HL-60/S4 treated with phorbol 12-myristate 13-acetate at 8.2 ng/mL for 4 days and 3 days (cell line): Measurements from ENCODE around the gene HTRA1.

Experiments used
- in situ Hi-C: fragments of 300-500 bp; cut with MboI; formaldehyde crosslinking; loops from 2 replicates; pipeline ENCODE4 v1.15.0; 2022; ENCODE audit warnings: low sequenced_read_pairs

HTRA1 gene

GRCh38 chr10:122454603-122455080, 6.7 kb upstream of the HTRA1 start, which contains the start of gene ARMS2:
Gene ARMS2 (plus strand): TSS chr10:122454653. CDS start chr10:122454728, 75 bp downstream.
- in situ Hi-C loops, result no loop called here

DNA sequence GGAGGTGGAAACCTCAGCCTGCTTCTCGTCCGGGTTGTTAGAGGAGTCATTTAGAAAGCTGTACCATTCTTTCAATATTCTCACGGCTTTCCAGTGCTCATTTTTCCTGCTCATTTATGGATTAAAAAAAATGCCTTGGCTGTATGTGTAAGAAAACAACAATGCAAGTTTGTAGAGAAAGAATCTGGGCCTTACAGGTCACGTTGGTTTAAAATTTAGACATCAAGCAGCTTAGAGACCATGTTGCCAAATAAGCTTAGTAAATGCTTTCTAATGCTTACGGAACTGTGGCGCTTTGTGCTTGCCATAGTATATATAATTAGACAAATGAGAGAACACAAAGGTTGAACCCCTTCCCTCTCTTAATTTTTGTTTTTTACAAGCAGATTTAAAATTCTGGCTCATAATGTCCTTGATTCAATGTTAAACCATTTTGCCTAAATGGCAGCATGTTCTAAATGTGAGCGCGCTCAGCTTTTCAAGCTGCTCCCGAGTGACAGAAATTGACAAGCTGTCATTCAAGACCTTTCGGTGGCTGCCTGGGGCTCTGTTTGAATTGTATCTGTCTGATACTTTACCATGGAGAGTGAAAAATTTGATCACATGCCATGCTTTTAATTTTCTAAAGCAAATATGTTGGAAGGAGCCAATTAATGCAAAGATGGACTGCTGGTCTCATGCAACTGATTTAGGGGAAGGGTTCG, 5.8 kb upstream of the HTRA1 start:
- in situ Hi-C loops, result no loop called here

DNA sequence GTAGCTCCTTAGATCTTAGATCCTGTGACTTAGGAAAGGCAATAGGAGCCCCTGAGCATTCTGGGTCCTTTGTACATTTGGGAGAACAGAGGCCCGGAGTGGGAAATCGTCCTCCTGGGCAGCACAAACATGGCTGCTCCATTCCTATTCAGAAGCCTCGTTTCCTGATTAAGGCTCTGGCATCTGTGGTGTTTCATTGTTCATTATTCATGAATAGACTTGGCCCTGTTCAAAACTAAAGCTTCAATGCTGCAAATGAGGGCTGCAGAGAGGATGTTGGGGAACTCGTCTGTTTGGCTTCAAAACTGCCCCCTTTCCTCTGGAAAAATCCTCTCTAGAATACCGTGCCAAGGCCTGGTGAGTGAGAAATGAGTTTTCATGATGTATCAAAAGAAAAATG, 3.4 kb upstream of the HTRA1 start:
- in situ Hi-C loops, result no loop called here

DNA sequence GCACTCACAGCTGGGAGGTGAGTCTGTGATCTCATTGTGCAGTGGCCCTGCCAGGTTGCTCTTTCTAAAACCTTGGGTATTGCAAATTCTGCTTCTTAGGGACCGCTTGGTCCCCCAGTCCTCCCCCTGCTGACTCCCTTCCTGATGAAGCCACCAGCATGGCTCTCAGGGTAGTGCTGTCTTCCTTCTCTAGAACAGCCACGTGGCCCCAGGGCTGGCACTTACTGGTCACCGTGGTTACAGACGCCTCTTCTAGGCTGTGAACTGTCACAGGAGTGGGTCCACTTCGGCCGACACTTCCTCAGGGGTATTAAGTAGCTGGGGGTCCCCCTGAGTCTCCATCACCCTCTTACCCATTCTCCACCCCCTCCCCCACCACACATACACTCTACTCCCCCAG, 2.7 kb upstream of the HTRA1 start:
- in situ Hi-C loops, result no loop called here

DNA sequence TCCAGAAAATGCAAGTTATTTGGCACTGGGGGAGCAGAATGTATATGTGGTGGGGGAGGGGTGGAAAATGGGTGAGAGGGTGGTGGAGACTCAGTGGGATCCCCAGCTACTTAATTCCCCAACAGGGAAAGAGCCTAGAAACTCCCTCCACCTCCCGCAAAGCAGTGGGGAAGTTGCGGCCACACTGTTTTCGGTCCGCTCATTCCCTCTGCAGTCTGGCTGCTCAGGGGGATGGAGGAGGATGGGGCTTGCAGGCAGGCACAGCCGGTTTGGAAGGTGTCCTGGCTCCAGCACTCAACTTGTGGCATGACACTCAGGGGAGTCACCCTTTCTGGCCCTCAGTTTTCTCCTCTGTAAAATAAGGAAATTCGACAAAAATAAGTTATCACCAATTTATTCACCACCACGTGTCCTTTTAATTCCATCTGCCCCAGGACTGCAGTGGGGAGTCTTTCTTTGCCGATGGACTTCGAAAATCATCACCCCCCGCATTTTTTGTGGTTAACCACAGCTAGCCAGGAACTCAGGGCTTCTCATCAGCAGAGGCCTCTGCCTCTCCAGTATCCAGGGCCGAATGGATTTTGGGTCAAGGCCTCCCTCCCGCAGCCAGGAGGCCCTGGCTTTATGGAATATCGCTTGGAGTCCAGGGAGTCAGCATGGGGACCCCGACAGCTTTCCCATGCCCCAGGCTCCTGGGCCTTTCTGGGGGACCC, 1.6 kb upstream of the HTRA1 start:
- in situ Hi-C loops, result no loop called here

DNA sequence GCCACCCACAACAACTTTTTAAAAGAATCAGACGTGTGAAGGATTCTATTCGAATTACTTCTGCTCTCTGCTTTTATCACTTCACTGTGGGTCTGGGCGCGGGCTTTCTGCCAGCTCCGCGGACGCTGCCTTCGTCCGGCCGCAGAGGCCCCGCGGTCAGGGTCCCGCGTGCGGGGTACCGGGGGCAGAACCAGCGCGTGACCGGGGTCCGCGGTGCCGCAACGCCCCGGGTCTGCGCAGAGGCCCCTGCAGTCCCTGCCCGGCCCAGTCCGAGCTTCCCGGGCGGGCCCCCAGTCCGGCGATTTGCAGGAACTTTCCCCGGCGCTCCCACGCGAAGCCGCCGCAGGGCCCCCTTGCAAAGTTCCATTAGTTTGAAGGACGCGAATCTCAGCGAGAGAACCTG, 461 bp upstream of the HTRA1 start:
- in situ Hi-C loops, result no loop called here

DNA sequence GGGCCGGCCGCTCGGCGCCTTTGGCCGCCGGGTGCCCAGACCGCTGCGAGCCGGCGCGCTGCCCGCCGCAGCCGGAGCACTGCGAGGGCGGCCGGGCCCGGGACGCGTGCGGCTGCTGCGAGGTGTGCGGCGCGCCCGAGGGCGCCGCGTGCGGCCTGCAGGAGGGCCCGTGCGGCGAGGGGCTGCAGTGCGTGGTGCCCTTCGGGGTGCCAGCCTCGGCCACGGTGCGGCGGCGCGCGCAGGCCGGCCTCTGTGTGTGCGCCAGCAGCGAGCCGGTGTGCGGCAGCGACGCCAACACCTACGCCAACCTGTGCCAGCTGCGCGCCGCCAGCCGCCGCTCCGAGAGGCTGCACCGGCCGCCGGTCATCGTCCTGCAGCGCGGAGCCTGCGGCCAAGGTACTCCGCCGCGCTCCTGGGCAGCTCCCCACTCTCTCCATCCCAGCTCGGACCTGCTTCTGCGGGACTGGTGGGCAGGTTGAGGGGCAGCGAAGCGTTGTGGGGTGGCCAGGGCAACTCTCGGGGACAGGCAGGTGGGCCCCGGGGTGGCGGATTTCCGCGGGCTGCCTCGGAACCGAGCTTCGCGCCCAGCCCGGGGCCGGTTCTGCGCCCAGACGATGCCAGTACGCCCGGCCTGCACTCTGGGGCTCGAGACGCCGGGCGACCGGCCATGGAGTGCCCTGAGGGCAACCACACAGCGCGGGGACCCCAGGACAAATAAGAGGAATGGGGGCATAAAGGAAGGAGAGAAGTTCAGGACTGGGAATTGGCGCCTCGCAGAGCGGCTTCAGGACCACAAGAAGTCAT, 578 bp downstream of the HTRA1 start:
- in situ Hi-C loops, result no loop called here

GRCh38 chr10:122462533-122463465, 1.4 kb downstream of the HTRA1 start:
- in situ Hi-C loops, result no loop called here

- in situ Hi-C loops, result no loop called here
Observed at GRCh38 chr10:122463466-122464249, 2.3 kb downstream of the HTRA1 start.

DNA sequence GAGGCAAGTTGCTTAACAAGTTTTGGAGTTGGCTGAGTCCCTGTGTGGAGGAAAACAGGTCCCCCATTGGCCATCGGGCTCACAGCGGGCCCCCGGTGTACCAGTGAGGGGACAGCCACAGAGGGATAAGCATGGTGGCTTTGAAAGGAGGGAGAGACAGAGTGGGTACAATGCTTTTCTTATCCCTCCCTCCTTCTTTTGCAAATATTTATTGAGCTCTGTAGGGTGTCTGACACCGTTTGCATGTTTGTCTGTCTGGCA, 2.8 kb downstream of the HTRA1 start:
- in situ Hi-C loops, result no loop called here

GRCh38 chr10:122464586-122464985, 3.2 kb downstream of the HTRA1 start:
- in situ Hi-C loops, result no loop called here

- in situ Hi-C loops, result no loop called here
Observed at GRCh38 chr10:122465401-122466040, 4.2 kb downstream of the HTRA1 start.

DNA sequence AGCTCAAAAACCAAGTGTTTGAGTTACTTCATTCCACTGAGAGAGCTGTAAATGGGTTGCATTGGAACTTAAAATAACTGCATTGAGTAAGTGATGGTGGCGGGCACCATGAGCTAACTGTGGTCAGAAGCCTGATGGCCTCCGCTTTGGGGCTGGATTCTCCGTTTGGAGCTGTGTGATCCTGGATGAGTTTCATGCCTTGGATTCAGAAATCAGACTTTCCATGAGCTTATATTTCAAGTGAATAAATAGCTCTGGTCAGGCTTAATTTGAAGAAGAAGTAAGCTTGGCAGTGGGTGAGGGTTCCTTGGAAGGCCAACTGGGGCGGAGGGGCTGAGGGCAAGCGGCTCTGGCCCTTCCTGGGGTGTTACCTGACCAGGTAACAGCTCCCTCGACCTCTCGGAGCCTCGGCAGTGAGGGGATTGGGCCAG, 5.6 kb downstream of the HTRA1 start:
- in situ Hi-C loops, result no loop called here

GRCh38 chr10:122467701-122468100, 6.3 kb downstream of the HTRA1 start:
- in situ Hi-C loops, result no loop called here

- in situ Hi-C loops, result no loop called here
Observed at GRCh38 chr10:122468307-122468925, 7.1 kb downstream of the HTRA1 start.

DNA sequence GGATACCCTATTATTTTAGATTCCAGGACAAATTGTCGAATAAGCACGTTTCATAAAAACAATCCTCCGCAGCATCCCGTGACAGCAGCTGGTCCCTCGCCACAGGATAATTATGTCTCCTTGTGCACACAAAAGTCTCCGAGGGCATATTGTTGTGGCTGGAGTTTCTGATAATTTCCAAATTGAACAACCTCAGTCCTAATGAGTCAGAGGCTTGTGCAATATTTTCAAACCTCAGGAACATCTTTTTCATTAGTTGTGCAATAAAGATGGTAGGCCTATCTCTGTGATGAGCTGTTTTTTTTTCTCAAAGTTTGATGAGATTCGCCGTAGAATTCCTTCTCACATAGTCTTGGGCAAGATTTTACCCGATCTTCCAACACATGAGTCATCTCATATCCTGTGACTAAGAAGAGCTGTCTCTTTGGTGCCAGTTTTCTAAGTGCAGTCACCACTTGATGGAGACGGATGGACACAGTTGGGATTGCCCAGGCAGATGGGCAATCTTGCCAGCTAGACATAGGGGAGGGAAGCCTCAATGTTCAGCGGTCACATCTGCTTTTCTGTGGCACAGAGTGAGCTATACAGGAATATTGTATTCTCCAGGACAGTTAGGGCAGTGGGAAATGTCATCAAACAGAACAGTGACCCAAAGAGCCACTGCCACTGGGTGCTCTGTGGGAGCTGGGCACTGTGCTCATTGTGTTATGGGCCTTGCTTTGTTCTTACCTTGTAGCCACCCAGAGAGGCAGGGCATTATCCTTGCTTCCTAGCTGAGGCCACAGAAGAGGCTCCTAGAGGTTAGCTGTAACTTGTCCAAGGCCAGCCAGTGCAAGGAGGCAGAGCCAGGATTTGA, 7.8 kb downstream of the HTRA1 start:
- in situ Hi-C loops, result no loop called here

DNA sequence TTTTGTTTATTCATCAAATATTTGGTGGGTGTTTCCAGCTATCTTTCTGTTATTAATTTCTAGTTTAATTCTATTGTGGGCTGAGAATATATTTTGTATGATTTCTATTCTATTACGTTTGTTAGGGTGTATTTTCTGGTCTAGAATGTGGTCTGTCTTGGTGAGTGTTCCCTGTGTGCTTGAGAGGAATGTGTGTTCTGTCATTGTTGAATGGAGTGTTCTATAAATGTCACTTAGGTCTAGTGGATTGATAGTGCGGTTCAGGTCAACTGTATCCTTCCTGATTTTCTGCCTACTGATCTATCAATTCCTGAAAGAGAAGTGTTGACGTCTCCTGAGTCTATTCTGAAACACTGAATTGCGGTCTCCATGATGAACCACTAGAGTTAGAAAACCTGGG, 8.5 kb downstream of the HTRA1 start:
- in situ Hi-C loops, result no loop called here

DNA sequence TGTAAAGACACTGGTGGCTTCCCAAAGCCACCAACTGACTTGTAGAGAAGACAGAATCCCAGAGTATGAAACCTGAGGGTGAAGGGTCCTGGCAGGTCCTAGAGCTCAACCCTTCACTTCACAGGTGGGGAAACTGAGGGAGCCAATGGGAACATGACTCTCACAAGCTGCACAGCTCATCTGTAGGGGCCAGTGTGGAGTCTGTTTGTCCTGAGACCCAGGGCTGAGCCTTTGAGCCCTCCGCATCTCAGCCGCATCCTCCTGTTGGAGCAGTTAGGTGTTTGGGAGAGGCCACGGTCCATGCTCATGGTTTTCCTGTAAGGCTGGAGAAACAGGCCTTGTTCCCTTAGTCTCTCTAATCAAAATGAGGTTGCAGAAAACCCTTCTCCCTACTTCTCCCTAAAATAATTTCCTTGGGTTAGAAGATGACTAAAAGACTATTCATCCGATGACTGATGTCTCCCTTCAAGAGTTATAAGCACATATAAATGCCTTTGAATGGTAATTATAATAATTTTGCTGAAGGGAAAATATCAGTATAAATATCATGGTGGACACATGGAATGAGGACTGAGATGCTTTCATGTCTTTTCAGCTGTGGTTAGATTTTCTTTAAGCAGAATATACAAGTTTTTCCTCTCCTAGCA, 10.3 kb downstream of the HTRA1 start:
- in situ Hi-C loops, result no loop called here
